HepG2 (cell line): ENCODE measurements around the gene TFG. TPM values are rescaled to one million over a fixed set of nuclear protein-coding genes. Genes with fewer than 3 reads are reported as not detected.

Experiments used
- CBX5 ChIP-seq: sonication (generic); formaldehyde crosslinking; IDR thresholded peaks from 2 replicates; pipeline ENCODE4 v1.4.0; 2020; ENCODE audit warnings: missing genetic modification reagents, borderline replicate concordance
- CHCHD3 ChIP-seq: sonication (generic); formaldehyde crosslinking; IDR thresholded peaks from 2 replicates; pipeline ENCODE4 v1.8.0; 2022; ENCODE audit warnings: mild to moderate bottlenecking, missing genetic modification reagents, moderate library complexity
- FOXC1 ChIP-seq: sonication (generic); formaldehyde crosslinking; IDR thresholded peaks from 2 replicates; pipeline ENCODE4 v1.8.0; 2022; ENCODE audit warnings: mild to moderate bottlenecking, missing genetic modification reagents, borderline replicate concordance
- HINFP ChIP-seq: sonication (generic); formaldehyde crosslinking; IDR thresholded peaks from 2 replicates; pipeline ENCODE4 v1.4.0; 2020; ENCODE audit warnings: low read depth, mild to moderate bottlenecking, missing genetic modification reagents
- HOMEZ ChIP-seq: IDR thresholded peaks from 2 replicates; pipeline ENCODE4 v1.6.1; 2016; ENCODE audit warnings: low read depth
- HOXA5 ChIP-seq: sonication (generic); formaldehyde crosslinking; IDR thresholded peaks from 2 replicates; pipeline ENCODE4 v1.4.0; 2020; ENCODE audit warnings: missing genetic modification reagents
- IRF2 ChIP-seq: IDR thresholded peaks from 2 replicates; pipeline ENCODE4 v1.6.1; 2018; ENCODE audit warnings: missing genetic modification reagents, missing compliant biosample characterization
- KAT2B ChIP-seq: fragments of 150-350 bp; IDR thresholded peaks from 2 replicates; pipeline ENCODE4 v1.6.1; 2014; ENCODE audit warnings: low read depth, low read length, borderline replicate concordance
- KMT2B ChIP-seq: IDR thresholded peaks from 2 replicates; pipeline ENCODE4 v1.6.1; 2016; ENCODE audit warnings: missing genetic modification reagents, missing compliant biosample characterization
- NFRKB ChIP-seq: fragments of 450-650 bp; IDR thresholded peaks from 2 replicates; pipeline ENCODE4 v1.6.1; 2017
- NR2C2 ChIP-seq: sonication (generic); formaldehyde crosslinking; IDR thresholded peaks from 2 replicates; pipeline ENCODE4 v1.4.0; 2020; ENCODE audit warnings: missing genetic modification reagents, mild to moderate bottlenecking, moderate library complexity, borderline replicate concordance
- PHF21A ChIP-seq: sonication (generic); formaldehyde crosslinking; IDR thresholded peaks from 2 replicates; pipeline ENCODE4 v1.5.0; 2020; ENCODE audit warnings: mild to moderate bottlenecking, missing genetic modification reagents
- PRMT3 ChIP-seq: sonication (generic); formaldehyde crosslinking; IDR thresholded peaks from 2 replicates; pipeline ENCODE4 v1.8.1; 2022; ENCODE audit warnings: low read depth, mild to moderate bottlenecking, moderate library complexity, missing genetic modification reagents, borderline replicate concordance
- RBAK ChIP-seq: sonication (generic); formaldehyde crosslinking; IDR thresholded peaks from 2 replicates; pipeline ENCODE4 v1.5.1; 2020; ENCODE audit warnings: mild to moderate bottlenecking, missing genetic modification reagents
- RCOR2 ChIP-seq: IDR thresholded peaks from 2 replicates; pipeline ENCODE4 v1.6.1; 2016; ENCODE audit warnings: missing biosample characterization, missing genetic modification reagents
- SRSF1 ChIP-seq: fragments of 200-400 bp; formaldehyde crosslinking; optimal IDR thresholded peaks from 2 replicates; pipeline ENCODE3; 2017; ENCODE audit warnings: mild to moderate bottlenecking, low read depth, low read length, moderate library complexity
- SRSF9 ChIP-seq: fragments of 200-400 bp; formaldehyde crosslinking; IDR thresholded peaks from 2 replicates; pipeline ENCODE4 v1.6.1; 2018; ENCODE audit warnings: borderline replicate concordance, mild to moderate bottlenecking, low read depth, low read length; ENCODE audit not compliant: insufficient read depth, poor library complexity, severe bottlenecking
- TSC22D2 ChIP-seq: sonication (generic); formaldehyde crosslinking; IDR thresholded peaks from 2 replicates; pipeline ENCODE4 v1.5.1; 2020; ENCODE audit warnings: missing genetic modification reagents, mild to moderate bottlenecking, borderline replicate concordance
- YEATS2 ChIP-seq: sonication (generic); formaldehyde crosslinking; IDR thresholded peaks from 2 replicates; pipeline ENCODE4 v1.4.0; 2020; ENCODE audit warnings: missing genetic modification reagents, borderline replicate concordance
- ZBTB21 ChIP-seq: sonication (generic); formaldehyde crosslinking; IDR thresholded peaks from 2 replicates; pipeline ENCODE4 v1.4.0; 2020; ENCODE audit warnings: missing genetic modification reagents
- ZFAT ChIP-seq: sonication (generic); formaldehyde crosslinking; conservative IDR thresholded peaks from 2 replicates; pipeline ENCODE4 v1.8.1; 2023; ENCODE audit warnings: missing genetic modification reagents, inconsistent platforms
- ZNF12 ChIP-seq: sonication (generic); formaldehyde crosslinking; IDR thresholded peaks from 2 replicates; pipeline ENCODE4 v1.5.0; 2020; ENCODE audit warnings: missing genetic modification reagents
- ZNF383 ChIP-seq: sonication (generic); formaldehyde crosslinking; IDR thresholded peaks from 2 replicates; pipeline ENCODE4 v1.4.0; 2020; ENCODE audit warnings: missing genetic modification reagents, mild to moderate bottlenecking, borderline replicate concordance
- ZNF572 ChIP-seq: sonication (generic); formaldehyde crosslinking; IDR thresholded peaks from 2 replicates; pipeline ENCODE4 v1.5.1; 2020; ENCODE audit warnings: mild to moderate bottlenecking, missing genetic modification reagents
- ZNF580 ChIP-seq: IDR thresholded peaks from 2 replicates; pipeline ENCODE4 v1.6.1; 2016; ENCODE audit warnings: low read depth, borderline replicate concordance
- ZNF607 ChIP-seq: sonication (generic); formaldehyde crosslinking; IDR thresholded peaks from 2 replicates; pipeline ENCODE4 v1.5.1; 2020; ENCODE audit warnings: missing genetic modification reagents, mild to moderate bottlenecking, borderline replicate concordance
- ZNF772 ChIP-seq: sonication (generic); formaldehyde crosslinking; IDR thresholded peaks from 2 replicates; pipeline ENCODE4 v1.5.0; 2020; ENCODE audit warnings: mild to moderate bottlenecking, missing genetic modification reagents
- ZSCAN20 ChIP-seq: sonication (generic); formaldehyde crosslinking; IDR thresholded peaks from 2 replicates; pipeline ENCODE4 v1.4.0; 2020; ENCODE audit warnings: missing genetic modification reagents, mild to moderate bottlenecking, borderline replicate concordance
- polyA plus RNA-seq, 8 experiments: library from polyadenylated mRNA; depleted of rRNA in 3 of 8; stranded (reverse) in 7 of 8; unstranded in 1 of 8; fragments of >200 nt; fragmentation: Illumina TruSeq in 4 of 8; extraction: Trizol in 4 of 8; gene quantifications; 2 replicates each; pipeline versions ENCODE4 v1.2.1 to v1.2.3, GENCODE V29; 2011 to 2016; ENCODE audit warnings: low read depth in 4 of 8, missing spikeins in 1 of 8, mixed read lengths in 1 of 8; ENCODE audit not compliant: insufficient read depth in 1 of 8
- total RNA-seq, 5 experiments: library from RNA; depleted of rRNA; stranded (reverse); fragments of >200 nt; fragmentation: Illumina TruSeq; extraction: Trizol; gene quantifications; 2 replicates each; pipeline ENCODE4 v1.2.3, GENCODE V29; 2016; ENCODE audit warnings: low read depth in 1 of 5

TFG gene
- total and polyA plus RNA-seq, 2 of the 13 experiments (the other 11 are each of a cell fraction or from before 2014, with no cell fraction given): 53.6 to 71.7 TPM

- peak; percentile 60; the same call in 1 of the 2 replicates for TF ChIP-seq ZNF607
- TF ChIP-seq ZNF580: peak; percentile 59; the same call in 1 of the 2 replicates
- TF ChIP-seq SRSF9: no peak
- TF ChIP-seq RBAK (CRISPR knock-in tag): no peak
- peak; percentile 86 for TF ChIP-seq HOMEZ
- no peak for TF ChIP-seq ZSCAN20 (CRISPR knock-in tag)
- no peak for TF ChIP-seq KAT2B
- peak; percentile 12; the same call in 1 of the 2 replicates for TF ChIP-seq HOXA5 (CRISPR knock-in tag)
- no peak; the same call in 1 of the 2 replicates for TF ChIP-seq ZNF383 (CRISPR knock-in tag)
- TF ChIP-seq ZNF12 (CRISPR knock-in tag): no peak
- no peak; the same call in 1 of the 2 replicates for TF ChIP-seq IRF2 (CRISPR knock-in tag)
- no peak for TF ChIP-seq NFRKB
- 0 out of 2 replicates have a peak, but pooled peaks have one; percentile 31 for TF ChIP-seq ZBTB21 (CRISPR knock-in tag)
- no peak for TF ChIP-seq ZFAT
- TF ChIP-seq ZNF572: no peak
- peak; percentile 82 for TF ChIP-seq PHF21A (CRISPR knock-in tag)
- TF ChIP-seq NR2C2: no peak; the same call in none of the 2 replicates
- TF ChIP-seq HINFP (CRISPR knock-in tag): peak; percentile 68; the same call in 1 of the 2 replicates
- no peak; the same call in 1 of the 2 replicates for TF ChIP-seq RCOR2 (CRISPR knock-in tag)
- 0 out of 2 replicates have a peak, but pooled peaks have one; percentile 38 for TF ChIP-seq CBX5 (CRISPR knock-in tag)
- TF ChIP-seq CHCHD3 (CRISPR knock-in tag): no peak
- no peak for TF ChIP-seq SRSF1
- peak; percentile 80; the same call in 1 of the 2 replicates for TF ChIP-seq FOXC1 (CRISPR knock-in tag)
- peak; percentile 86 for TF ChIP-seq KMT2B (CRISPR knock-in tag)
- no peak; the same call in 1 of the 2 replicates for TF ChIP-seq ZNF772
- no peak for TF ChIP-seq TSC22D2 (CRISPR knock-in tag)
- peak; percentile 56; the same call in 1 of the 2 replicates for TF ChIP-seq PRMT3
- peak; percentile 72; the same call in 1 of the 2 replicates for TF ChIP-seq YEATS2 (CRISPR knock-in tag)
Measured at GRCh38 chr3:100708989-100709841, at the start of gene TFG (continued).
